Activated CD4-positive, alpha-beta T cell treated with anti-CD3 and anti-CD28 coated beads for 1 hour (primary cell): Measurements from ENCODE around the gene ABLIM1.

Experiments
- DNase-seq: peaks from one replicate; pipeline ENCODE4 v3.0.0-alpha.2; 2020

ABLIM1 gene

DNA sequence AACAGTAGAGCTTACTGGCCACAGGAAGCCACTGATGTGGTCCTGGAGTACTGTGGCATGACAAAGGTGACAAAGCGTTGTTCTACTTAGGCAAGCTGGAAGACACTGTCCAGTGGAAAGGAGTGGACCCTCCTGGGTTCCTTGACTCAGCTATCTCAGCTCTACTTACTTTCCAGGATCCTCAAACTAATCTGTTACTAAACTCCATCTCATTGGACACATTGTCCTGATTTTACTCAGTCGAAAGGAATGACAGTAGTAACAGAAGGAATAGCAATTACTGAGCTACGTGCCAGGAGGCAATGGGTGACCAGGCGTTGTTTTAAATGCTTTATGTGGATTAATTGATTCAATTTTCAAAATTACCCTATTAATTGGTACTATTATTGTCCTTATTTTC lies 41.6 kb downstream of the ABLIM1 start:
- DNase-seq: no peak

DNA sequence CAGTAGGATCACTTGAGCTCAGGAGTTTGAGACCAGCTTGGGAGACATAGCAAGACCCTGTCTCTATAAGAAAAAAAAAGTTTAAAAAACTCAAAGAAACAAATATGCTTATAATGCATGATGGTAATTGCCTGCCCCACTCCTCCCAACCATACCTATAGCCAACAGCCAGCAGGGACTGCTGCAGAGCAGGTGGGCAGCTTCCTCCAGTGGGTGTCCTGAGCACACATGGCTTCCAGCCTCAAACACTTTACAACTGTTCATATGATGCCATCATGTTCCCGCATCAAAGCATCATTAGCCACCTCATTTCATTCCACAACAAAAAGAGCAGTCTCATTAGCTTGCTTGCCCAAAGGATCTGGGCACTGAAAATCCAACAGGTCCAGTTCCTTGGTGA lies 42.0 kb downstream of the ABLIM1 start:
- no peak for DNase-seq

DNA sequence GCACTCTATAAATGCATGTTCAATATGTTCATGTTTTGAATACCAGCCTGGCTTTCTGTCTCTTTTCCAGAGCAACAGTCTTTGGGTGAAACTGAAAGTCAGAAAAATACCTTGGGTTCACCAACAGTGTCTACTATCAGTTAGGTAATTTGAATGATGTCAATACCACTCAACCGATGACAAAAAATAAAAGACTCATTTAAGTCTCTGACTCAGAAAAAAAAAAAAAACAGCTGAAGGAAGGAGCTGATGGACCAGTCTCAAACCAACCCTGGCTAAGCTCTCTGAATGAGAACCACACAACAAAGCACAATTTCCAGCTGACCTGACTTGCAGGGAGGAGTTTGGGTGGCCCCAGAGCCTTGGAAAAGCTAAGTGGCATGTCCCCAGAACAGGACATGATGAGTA lies 42.5 kb downstream of the ABLIM1 start:
- no peak for DNase-seq

DNA sequence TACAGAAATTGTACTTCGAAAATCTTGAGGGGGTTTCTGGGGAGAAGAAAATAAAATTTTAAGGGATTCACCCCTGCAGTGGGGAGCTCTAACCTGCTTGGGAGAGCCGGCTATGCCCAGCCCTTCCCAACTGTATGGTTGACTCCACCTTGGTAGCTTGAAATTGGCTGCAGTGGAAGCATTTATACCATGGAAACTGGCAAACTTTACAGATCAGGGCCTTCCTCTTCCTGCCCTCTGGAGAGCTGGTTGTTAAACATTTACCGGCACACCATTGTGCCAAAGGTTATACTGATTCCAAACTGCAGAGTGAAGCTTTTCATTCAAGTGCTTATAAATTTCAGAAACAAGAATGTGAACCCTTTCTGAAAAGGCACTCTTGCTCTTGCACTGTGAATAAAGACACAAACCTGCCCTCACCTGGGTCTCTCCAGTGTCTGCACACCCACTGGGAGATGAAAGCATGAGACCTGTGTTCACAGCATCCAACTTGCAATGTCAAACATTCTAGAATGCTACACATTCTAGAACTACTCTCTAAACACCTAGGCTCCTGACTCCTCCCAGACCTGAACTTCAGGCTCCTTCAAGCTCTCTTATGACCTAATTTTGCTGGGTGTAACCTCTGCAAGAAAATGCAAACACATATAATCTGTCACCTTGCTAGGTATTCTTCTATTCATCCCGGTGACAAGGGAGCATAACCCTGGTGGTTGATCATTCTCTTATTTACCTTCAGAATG lies 44.7 kb downstream of the ABLIM1 start:
- no peak for DNase-seq

DNA sequence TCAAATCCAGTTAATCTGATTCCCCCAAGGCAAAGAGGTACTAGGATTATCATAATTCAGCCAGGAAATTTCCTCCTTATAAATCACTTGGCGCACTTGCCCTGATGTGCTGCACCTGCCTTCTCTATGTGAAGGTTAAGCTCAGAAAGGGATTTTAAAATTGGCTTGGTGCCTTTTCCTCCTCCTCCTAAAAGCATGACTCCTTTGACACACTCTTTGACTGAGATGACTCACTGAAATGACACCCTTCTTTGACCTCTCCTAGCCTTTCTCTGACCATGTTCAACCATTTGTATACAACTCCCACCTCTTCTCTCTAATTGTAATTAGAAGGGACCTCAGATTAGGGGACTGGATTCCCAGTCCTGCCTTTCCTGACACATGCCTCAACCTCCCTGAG lies 46.5 kb downstream of the ABLIM1 start:
- DNase-seq: no peak

DNA sequence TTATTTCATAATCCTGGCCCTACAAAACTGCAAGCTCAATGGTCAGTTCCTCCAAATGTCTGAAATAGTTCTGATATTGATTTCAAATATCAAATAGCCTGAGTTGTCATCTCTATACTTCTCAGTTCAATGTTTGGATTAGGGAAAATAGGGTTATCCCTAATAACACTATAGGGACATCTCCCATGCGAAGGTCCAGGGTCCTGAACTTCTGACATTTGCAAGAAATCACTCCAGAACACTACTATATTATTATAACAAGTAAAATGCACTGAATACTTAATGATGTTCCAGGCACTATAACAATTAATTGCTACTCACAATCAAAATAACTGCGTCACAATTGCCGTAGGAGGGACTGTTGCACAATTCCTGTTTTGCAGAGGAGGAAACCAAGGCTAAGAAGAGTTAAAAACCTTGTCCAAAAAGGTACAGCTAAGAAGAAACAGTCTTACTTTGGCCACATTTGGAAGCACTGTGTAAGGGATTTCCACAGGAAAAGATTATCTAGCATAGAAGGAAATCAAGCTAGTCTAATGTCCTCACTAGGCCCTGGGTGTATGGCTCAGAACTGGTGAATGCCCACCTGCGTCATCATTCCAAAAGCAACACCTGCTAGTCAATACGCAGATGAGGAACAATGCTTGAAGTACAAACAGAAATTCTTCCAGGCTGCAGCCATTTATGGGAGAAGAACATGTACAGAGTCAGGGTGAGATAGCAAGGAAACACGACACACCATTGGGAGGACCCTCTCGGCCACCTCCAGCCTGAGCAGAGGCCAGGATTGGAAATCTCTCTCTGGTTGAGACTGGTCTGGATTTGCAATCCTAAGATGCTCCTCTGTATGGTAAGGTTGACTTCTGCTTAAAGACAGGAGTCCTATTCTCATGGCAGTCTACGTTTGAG lies 48.3 kb downstream of the ABLIM1 start:
- DNase-seq: no peak

DNA sequence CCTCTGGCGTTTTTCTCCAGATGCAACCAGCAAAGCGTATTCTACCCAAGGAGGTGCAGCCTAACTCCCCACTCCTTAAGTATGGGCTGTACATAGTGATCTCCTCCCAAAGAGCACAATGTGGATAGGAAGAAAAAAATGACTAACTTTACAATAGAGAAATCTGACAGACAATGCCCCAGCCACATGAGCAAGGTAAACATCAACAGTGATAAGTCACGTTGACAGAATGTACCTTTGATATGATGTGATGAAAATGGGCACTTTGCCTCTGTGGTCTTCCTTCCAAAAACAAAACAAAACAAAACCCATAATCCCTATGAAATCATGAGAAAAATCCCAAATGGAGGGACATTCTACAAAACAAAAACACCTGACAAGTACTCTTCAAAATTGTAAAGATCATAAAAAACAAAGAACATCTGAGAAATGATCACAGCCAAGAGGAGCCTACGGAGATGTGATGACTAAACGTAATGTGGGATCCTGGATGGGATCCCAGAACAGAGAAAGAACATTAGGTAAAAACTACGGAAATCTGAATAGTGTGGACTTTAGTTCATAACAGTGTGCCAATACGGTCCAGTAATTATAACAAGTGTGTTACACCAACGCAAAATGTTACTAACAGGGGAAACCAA lies 50.6 kb downstream of the ABLIM1 start:
- DNase-seq: no peak

DNA sequence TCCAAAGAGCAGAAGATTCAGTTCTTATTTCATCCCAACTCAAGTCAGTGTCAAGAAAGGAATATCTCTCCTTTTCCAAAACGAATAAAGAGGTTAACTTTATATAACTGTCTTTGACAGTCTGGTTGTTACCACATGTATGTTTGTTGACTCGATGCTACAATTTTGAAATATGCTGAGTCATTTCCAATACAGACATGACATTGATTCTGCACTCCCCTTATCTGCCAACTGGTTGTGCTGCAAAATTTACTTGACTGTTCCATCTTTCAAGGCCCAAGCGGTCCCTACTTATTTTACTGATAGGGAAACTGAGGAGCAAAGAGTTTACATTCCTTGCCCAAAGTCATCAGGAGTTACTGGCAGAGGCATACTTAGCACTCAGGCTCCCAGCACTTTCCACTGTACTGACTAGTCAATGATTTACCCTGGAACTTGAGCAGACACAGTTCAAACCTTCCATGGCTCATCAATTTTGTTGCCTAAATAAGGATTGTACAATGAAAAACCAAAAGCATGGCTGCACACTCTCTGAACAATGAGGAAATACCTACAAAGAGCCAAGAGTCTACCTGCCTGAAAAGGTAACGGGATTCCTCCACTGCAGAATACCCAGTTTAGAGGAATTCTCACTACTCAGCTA lies 52.8 kb downstream of the ABLIM1 start:
- DNase-seq: no peak

DNA sequence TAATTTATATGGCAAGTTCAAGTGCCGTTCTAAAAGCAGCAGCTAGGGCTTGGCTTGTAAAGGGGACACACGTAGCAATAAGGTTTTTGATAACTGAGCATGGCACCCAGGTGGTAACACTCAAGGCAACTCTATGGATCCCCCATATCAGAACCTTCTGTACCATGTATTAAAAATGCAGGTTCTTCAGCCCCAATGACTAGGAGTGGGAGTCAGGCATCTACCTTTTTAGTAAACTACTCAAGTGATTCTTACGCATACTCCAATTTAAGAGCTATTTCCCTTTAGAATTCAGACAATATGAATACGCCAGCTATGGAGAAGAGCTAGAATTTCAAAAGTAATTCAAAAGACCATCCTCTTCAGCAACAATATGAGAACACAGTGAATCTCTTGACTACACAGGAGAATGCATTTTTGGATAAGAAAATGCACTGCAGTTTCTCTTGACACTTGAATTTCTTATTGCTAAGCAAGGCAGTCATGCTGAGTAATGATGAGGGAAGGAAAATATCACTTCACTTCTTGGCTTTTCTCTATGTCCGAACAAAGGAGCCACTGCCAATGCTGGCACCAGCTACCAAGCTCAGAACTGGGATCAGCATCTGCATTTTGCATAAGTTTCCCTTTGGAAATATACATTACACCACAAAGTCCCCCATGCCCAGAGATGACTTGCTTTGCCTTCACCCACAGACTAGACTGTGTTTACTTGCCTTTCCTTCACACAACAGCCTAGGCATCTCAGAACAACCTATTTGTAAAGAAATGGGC lies 53.5 kb downstream of the ABLIM1 start:
- DNase-seq: no peak

DNA sequence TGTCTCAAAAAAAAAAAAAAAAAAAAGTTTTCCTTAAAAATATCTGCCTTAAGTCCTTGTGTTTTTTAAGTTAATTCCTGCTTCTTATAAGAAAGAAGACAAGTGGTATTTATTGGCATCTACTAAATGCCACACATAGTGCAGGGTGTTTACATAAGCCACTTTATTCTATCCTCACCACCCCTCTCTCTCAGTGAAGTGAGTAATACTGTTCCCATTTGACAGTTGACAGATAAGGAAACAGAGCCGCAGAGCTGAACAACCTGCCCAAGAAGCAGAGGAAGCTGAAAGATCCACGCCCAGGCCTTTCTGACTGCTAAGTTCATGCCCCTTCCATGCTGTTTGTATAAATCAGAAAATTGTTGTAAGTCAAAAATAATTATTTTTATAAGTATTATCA lies 54.1 kb downstream of the ABLIM1 start:
- DNase-seq: no peak

DNA sequence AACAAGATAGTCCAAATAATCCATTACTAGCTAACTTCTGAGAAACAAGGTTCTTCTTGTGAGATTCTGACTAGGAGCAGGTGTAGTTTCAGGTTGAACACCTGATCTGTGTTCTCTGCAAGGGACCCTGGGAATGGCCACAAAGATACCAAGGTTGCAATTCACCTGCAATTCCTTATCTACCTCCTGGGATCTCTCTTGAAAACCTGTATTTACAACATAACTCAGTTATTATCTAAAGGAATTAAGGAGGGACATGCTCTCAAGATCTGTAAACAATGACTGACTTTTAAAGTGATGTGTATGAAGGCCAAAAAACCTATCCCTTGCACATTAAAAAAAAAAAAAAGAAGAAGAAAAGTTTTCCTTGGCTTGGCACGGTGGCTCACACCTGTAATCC lies 54.8 kb downstream of the ABLIM1 start:
- DNase-seq: no peak

DNA sequence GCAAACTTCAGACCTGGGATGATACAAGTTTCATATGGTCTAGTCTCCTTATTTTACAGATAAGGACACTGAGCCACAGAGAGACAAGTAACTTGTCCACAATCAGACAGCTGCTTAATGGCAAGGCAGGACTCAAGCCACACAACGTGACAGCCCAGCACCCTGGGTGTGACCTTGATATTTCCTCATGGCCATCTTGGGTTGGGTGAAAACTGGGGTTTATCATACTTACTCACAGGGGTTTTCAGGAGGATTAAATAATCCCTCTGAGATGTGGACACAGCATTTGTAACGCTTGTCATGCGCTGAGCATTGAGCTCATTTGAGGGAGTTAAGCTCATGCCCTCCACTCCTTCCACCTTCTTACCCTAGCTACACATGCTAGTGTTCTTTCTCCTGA lies 58.0 kb downstream of the ABLIM1 start:
- no peak for DNase-seq

DNA sequence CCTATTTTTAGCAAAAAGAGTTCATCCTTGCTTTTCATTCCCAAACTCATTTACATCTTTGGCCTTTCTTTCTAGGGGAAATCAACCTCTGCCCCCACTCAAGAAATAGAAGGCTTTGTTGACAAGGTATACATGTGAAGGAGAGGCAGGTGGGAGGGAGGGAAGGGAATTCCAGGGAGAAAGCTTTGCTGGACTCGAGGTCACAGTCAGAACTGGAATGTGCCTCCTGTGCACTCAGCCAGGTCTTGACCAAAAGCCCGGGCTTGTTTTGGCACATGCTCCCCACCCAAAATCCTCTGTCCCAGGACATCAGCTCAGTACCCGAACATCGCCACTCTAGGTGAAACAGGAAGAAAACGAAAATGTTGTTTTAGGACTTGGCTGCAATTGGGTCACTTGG lies 61.3 kb downstream of the ABLIM1 start:
- DNase-seq: no peak

DNA sequence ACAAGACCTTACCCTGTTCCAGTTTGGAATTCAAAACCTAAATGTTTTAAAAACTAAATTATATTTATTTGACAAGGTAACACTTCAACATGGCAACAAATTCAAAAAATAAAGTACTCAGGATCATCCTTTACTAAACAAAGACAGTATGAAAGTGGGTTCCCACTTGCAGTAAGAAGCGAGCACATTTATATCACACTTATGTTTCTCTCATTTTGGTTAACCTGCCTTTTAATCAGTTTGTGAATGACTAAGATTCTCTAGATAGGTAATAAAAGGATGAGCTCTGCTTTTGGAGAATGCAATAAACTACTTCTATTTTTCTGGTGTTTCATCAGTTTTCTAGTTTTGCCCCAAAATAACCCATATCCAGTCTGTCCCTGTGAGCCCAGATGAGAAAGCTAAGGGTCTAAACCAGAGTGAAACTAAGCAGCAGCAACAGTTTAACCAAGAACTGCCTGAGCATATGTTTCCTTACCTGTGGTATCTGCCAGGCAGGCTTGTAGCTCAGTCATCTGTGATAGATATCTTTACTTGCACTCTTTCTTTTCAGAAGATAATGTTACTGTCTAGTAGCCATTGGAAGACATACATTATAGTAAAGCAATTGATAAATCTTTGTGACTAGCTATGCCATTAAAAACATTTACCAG lies 64.1 kb downstream of the ABLIM1 start:
- no peak for DNase-seq

DNA sequence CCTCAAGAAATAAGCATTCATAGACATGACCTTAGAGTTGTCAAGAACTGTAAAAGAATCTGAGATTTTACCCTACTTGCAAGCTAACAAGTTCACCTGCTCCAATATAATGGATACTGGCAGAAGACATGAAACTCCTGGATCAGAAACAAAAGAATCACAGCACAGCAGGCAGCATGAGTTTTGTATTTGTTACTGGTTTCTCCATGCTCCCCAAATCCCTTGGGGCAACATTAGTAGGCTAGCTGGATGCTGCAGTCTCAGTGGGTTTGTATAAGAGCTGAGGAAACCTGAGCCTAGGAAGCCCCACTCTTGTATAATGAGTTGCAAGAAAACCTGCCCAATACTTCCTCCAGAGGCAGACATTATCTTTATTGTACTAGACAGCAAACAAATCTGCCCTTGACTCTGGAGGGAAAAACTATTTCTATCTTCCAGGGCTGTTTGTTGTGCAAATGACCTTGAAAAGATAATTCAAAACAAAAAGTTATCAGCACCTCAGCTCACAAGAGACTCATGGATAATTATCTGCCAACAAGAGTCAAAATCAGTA lies 64.8 kb downstream of the ABLIM1 start:
- DNase-seq: no peak

DNA sequence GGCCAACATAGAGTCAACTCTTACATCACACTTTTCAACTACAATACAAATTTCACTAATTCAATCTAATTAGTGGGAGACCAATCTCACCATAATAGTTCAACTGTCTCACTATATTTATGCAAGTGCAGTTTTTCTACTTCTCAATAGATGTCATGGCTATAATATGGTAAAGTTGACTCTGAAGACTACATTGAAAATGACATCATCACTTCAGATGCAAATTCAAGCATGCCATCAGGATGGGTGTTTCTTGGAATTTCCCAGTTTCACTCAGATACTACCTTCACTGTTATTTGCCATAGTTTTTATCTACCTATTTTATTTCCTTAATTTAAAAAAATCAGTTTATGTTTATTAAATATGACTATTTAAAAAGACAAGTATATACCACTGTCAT lies 67.1 kb downstream of the ABLIM1 start:
- DNase-seq: no peak

DNA sequence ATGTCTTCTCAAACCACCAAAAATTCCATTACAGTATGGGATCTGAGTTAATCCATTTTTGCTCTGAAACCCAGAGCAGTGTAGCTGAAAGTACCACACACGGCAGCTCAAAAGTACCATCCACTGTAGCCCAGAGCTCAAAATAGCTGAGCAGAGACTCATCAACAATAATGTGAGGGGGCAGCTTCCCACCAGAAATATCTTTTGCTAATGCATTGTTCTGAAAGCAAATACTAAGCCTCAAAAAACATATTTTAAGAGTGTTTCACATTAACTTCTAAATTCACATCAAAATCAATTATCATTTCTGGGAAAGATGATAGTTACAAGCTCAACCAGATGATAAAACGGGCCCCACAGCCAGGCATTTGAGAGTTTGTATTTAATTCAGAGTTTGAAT lies 73.7 kb downstream of the ABLIM1 start:
- no peak for DNase-seq

DNA sequence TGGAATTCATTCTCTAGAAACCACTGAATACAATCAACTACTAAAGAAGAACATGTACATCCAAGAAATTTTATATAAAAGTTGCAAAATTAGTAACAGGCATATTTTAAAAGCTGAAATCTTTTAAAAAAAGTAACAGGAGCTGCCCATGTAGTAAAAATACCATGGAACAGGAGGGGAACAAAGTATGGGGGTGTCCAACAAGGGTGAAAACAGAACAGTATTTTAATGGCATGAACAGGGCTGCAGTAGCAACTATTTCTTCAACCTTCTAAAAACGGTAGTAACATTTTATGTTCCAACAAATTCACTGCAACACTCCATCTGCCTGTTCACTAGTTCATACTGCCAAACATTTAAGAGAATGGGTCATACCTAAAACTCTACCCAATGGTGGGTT lies 77.0 kb downstream of the ABLIM1 start:
- no peak for DNase-seq

DNA sequence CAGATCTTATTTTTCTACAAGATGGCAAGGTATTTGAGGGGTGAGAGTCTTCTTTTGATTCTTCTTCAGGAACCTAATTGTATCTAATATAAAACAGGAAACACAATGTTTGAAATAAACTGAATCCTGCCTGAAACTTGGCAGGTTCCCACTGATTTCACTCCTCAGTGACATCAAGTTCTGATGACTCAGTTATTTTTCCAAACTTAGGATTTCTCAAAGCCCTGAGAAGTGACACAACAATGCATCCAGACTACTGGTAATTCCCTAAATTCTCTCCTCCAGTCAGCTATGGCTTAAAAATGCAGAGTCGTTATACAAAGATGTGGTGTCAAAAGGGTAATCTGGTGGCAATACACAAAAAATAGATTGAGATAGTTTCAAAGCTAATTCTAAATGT lies 80.9 kb downstream of the ABLIM1 start:
- no peak for DNase-seq

DNA sequence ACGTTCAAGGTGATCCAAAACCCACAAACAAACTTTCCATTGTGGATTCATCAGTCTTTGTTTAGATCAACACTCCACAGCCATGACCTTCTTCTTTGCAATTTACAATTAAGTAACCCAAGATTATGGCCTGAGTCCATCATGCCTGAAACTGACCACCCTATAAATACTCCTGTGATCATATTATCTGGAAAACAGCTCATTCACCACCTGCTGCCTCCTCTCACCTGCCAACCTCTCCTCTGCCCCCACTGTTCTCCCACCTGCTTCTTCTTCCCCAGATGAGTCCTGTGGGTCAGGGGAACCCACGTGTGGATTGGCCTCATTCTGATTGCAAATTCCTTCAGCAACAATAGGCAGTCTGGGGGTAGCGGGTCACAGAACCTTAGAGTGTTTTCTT lies 81.4 kb downstream of the ABLIM1 start:
- no peak for DNase-seq

DNA sequence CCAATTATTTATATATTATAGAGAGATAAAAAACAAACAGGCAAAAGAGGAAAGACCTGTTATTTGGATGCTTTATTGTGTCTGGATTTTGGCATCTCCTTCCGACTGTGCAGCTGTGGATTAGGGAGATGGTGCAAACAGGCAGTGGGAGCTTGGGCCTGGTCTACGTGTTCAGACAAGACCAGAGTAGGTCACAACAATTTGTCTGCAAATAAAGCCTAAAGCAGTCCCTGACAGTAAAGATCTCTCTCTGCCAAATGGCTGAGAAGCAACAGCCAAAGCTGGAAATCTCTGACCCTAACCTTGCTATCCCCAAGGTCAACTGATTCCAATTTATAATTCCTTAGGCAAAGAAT lies 82.0 kb downstream of the ABLIM1 start:
- no peak for DNase-seq
